IgD-negative memory B cell (primary cell): ENCODE measurements around the gene FAIM2. TPM values are rescaled to one million over a fixed set of nuclear protein-coding genes. Genes with fewer than 3 reads are reported as not detected.

ENCODE experiments used
- H3K27ac Mint-ChIP-seq, 3 donors: one replicate each; pipeline ENCODE4 v1.8.0; 2020 to 2022; ENCODE audit warnings: mild to moderate bottlenecking in 3 of 3, mixed read lengths in 3 of 3, moderate library complexity in 1 of 3
- H3K27me3 Mint-ChIP-seq: one replicate; pipeline ENCODE4 v1.8.0; 2021; ENCODE audit warnings: mixed read lengths
- H3K36me3 Mint-ChIP-seq: one replicate; pipeline ENCODE4 v1.8.0; 2020; ENCODE audit warnings: mild to moderate bottlenecking, mixed read lengths
- H3K4me1 Mint-ChIP-seq, 3 donors: one replicate each; pipeline ENCODE4 v1.8.0; 2020 to 2022; ENCODE audit warnings: mixed read lengths in 3 of 3, mild to moderate bottlenecking in 1 of 3
- H3K4me3 Mint-ChIP-seq, 4 donors: one replicate each; pipeline ENCODE4 v1.8.0; 2020 to 2022; ENCODE audit warnings: mild to moderate bottlenecking in 4 of 4, mixed read lengths in 4 of 4, moderate library complexity in 3 of 4
- H3K9me3 Mint-ChIP-seq, 3 donors: one replicate each; pipeline ENCODE4 v1.8.0; 2020 to 2021; ENCODE audit warnings: mixed read lengths in 3 of 3, mild to moderate bottlenecking in 1 of 3
- polyA plus RNA-seq: library from polyadenylated mRNA; unstranded; fragments of 300-500 nt; fragmentation: Illumina TruSeq; gene quantifications from one replicate; pipeline ENCODE4 v1.2.3, GENCODE V29; 2021

FAIM2 gene
- polyA plus RNA-seq, 1 donor from 2014 or later = not detected

GRCh38 chr12:49929581-49929980 is 25.9 kb upstream of the FAIM2 start:
- no peaks in the 10 kb centered on the region for H3K36me3 Mint-ChIP-seq
- H3K27me3 Mint-ChIP-seq = peaks cover 5% of the 10 kb centered on the region
- H3K4me3 Mint-ChIP-seq = no peak overlapping the region
- no peaks in the 10 kb centered on the region for H3K4me1 Mint-ChIP-seq
- H3K9me3 Mint-ChIP-seq = no peaks in the 10 kb centered on the region
- no peak overlapping the region for H3K27ac Mint-ChIP-seq

GRCh38 chr12:49928471-49928870 is 24.8 kb upstream of the FAIM2 start:
- Mint-ChIP-seq H3K4me1 (no peaks in the 10 kb centered on the region), H3K36me3 (no peaks in the 10 kb centered on the region), H3K27me3 (peaks cover 5% of the 10 kb centered on the region), H3K9me3 (no peaks in the 10 kb centered on the region), H3K27ac (no peak overlapping the region), H3K4me3 (no peak overlapping the region)

GRCh38 chr12:49925433-49926204 is 21.9 kb upstream of the FAIM2 start:
- no peaks in the 10 kb centered on the region for H3K9me3 Mint-ChIP-seq
- no peaks in the 10 kb centered on the region for H3K4me1 Mint-ChIP-seq
- H3K4me3 Mint-ChIP-seq = no peak overlapping the region
- H3K27me3 Mint-ChIP-seq = peaks cover 7% of the 10 kb centered on the region
- no peaks in the 10 kb centered on the region for H3K36me3 Mint-ChIP-seq
- no peak overlapping the region for H3K27ac Mint-ChIP-seq

GRCh38 chr12:49924628-49925246 is 21.0 kb upstream of the FAIM2 start:
- H3K27ac Mint-ChIP-seq = no peak overlapping the region
- no peaks in the 10 kb centered on the region for H3K4me1 Mint-ChIP-seq
- H3K27me3 Mint-ChIP-seq = peaks cover 6% of the 10 kb centered on the region
- no peak overlapping the region for H3K4me3 Mint-ChIP-seq
- no peaks in the 10 kb centered on the region for H3K36me3 Mint-ChIP-seq
- H3K9me3 Mint-ChIP-seq = no peaks in the 10 kb centered on the region

- H3K27ac Mint-ChIP-seq = no peak overlapping the region
- H3K4me3 Mint-ChIP-seq = no peak overlapping the region
- H3K27me3 Mint-ChIP-seq = peaks cover 3% of the 10 kb centered on the region
- no peaks in the 10 kb centered on the region for H3K9me3 Mint-ChIP-seq
- H3K4me1 Mint-ChIP-seq = no peaks in the 10 kb centered on the region
- no peaks in the 10 kb centered on the region for H3K36me3 Mint-ChIP-seq
Observed at GRCh38 chr12:49923880-49924556, 20.3 kb upstream of the FAIM2 start.

- H3K27me3 Mint-ChIP-seq = peaks cover 3% of the 10 kb centered on the region
- no peaks in the 10 kb centered on the region for H3K36me3 Mint-ChIP-seq
Observed at GRCh38 chr12:49923035-49923644, 19.4 kb upstream of the FAIM2 start.

GRCh38 chr12:49922349-49923034 is 18.8 kb upstream of the FAIM2 start:
- no peaks in the 10 kb centered on the region for H3K36me3 Mint-ChIP-seq
- H3K4me3 Mint-ChIP-seq = no peak overlapping the region
- no peak overlapping the region for H3K27ac Mint-ChIP-seq
- H3K4me1 Mint-ChIP-seq = no peaks in the 10 kb centered on the region
- H3K9me3 Mint-ChIP-seq = no peaks in the 10 kb centered on the region
- H3K27me3 Mint-ChIP-seq = peaks cover 3% of the 10 kb centered on the region

More at GRCh38 chr12:49923035-49923644, 19.4 kb upstream of the FAIM2 start:
- Mint-ChIP-seq H3K27ac (no peak overlapping the region), H3K9me3 (no peaks in the 10 kb centered on the region), H3K4me3 (no peak overlapping the region), H3K4me1 (no peaks in the 10 kb centered on the region)

- H3K36me3 Mint-ChIP-seq = no peaks in the 10 kb centered on the region
- H3K4me3 Mint-ChIP-seq = no peak overlapping the region
- H3K9me3 Mint-ChIP-seq = no peaks in the 10 kb centered on the region
- no peak overlapping the region for H3K27ac Mint-ChIP-seq
- H3K27me3 Mint-ChIP-seq = peaks cover 7% of the 10 kb centered on the region
- no peaks in the 10 kb centered on the region for H3K4me1 Mint-ChIP-seq
Observed at GRCh38 chr12:49921936-49922335, 18.2 kb upstream of the FAIM2 start.

- no peaks in the 10 kb centered on the region for H3K9me3 Mint-ChIP-seq
- no peak overlapping the region for H3K27ac Mint-ChIP-seq
- peaks cover 8% of the 10 kb centered on the region for H3K27me3 Mint-ChIP-seq
- no peaks in the 10 kb centered on the region for H3K4me1 Mint-ChIP-seq
- no peak overlapping the region for H3K4me3 Mint-ChIP-seq
- H3K36me3 Mint-ChIP-seq = no peaks in the 10 kb centered on the region
Observed at GRCh38 chr12:49921299-49921698, 17.6 kb upstream of the FAIM2 start.

- no peak overlapping the region for H3K4me3 Mint-ChIP-seq
- no peaks in the 10 kb centered on the region for H3K36me3 Mint-ChIP-seq
- peaks cover 8% of the 10 kb centered on the region for H3K27me3 Mint-ChIP-seq
- no peaks in the 10 kb centered on the region for H3K9me3 Mint-ChIP-seq
- no peak overlapping the region for H3K27ac Mint-ChIP-seq
- no peaks in the 10 kb centered on the region for H3K4me1 Mint-ChIP-seq
Observed at GRCh38 chr12:49920915-49921286, 17.2 kb upstream of the FAIM2 start.

- Mint-ChIP-seq H3K27ac (no peak overlapping the region), H3K9me3 (no peaks in the 10 kb centered on the region), H3K4me1 (no peaks in the 10 kb centered on the region), H3K36me3 (no peaks in the 10 kb centered on the region), H3K27me3 (peaks cover 10% of the 10 kb centered on the region), H3K4me3 (no peak overlapping the region)
Observed at GRCh38 chr12:49920241-49920914, 16.7 kb upstream of the FAIM2 start.

GRCh38 chr12:49917788-49918173 is 14.1 kb upstream of the FAIM2 start:
- peaks cover 10% of the 10 kb centered on the region for H3K27me3 Mint-ChIP-seq
- H3K9me3 Mint-ChIP-seq = no peaks in the 10 kb centered on the region
- H3K27ac Mint-ChIP-seq = no peak overlapping the region
- H3K4me1 Mint-ChIP-seq = no peaks in the 10 kb centered on the region
- no peak overlapping the region for H3K4me3 Mint-ChIP-seq
- H3K36me3 Mint-ChIP-seq = peaks cover 1% of the 10 kb centered on the region

- H3K27me3 Mint-ChIP-seq = peaks cover 10% of the 10 kb centered on the region
- no peaks in the 10 kb centered on the region for H3K4me1 Mint-ChIP-seq
- no peaks in the 10 kb centered on the region for H3K9me3 Mint-ChIP-seq
- H3K36me3 Mint-ChIP-seq = peaks cover 1% of the 10 kb centered on the region
- H3K27ac Mint-ChIP-seq = no peak overlapping the region
- no peak overlapping the region for H3K4me3 Mint-ChIP-seq
Observed at GRCh38 chr12:49917166-49917787, 13.6 kb upstream of the FAIM2 start.
